ENCODE data around the gene HK1. TPM values are rescaled to one million over a fixed set of nuclear protein-coding genes. Genes with fewer than 3 reads are reported as not detected.

The HK1 gene
- total and polyA plus RNA-seq, 2 donors (not counting 1 experiment from before 2014, with no cell fraction given): 24.7 to 40.8 TPM

- WGBS (ENCODE audit: insufficient coverage): 98% methylated on average over 9 of the region's 9 CpGs
- Histone ChIP-seq H3K9ac (ENCODE audit: low read length) (no peak overlapping the region), H3K27ac (ENCODE audit: low read length in 2 of 2) (no peak overlapping the region), H3K4me2 (replicated peaks; ENCODE audit: low read depth, low read length, poor library complexity, severe bottlenecking) (no peak overlapping the region), H3K36me3 (replicated peaks in 1 of 2; ENCODE audit: control extremely low read depth in 1 of 2, control insufficient read depth in 1 of 2, extremely low read depth in 1 of 2, insufficient read depth in 2 of 2, low read length in 1 of 2) (peaks cover 0 to 9% of the 10 kb centered on the region in 2 experiments), H3K4me1 (ENCODE audit: control insufficient read depth in 2 of 2, insufficient read depth in 2 of 2, low read length in 2 of 2) (peaks cover 39 to 51% of the 10 kb centered on the region in 2 donors), H3K79me2 (ENCODE audit: control insufficient read depth, insufficient read depth, low read length) (peaks cover 82% of the 10 kb centered on the region), H3K27me3 (replicated peaks in 1 of 4; ENCODE audit: control extremely low read depth in 1 of 4, control insufficient read depth in 3 of 4, insufficient read depth in 4 of 4, low read length in 3 of 4) (no peaks in the 10 kb centered on the region), H2AFZ (ENCODE audit: insufficient read depth, low read depth, low read length, poor library complexity, severe bottlenecking) (no peak overlapping the region), H4K20me1 (ENCODE audit: control insufficient read depth, insufficient read depth, low read length, poor library complexity, severe bottlenecking) (peaks cover 16% of the 10 kb centered on the region), H3K9me3 (ENCODE audit: control extremely low read depth in 1 of 3, control insufficient read depth in 2 of 3, insufficient read depth in 1 of 3, low read length in 2 of 3) (no peaks in the 10 kb centered on the region), H3K4me3 (ENCODE audit: control extremely low read depth in 1 of 5, extremely low read depth in 1 of 5, insufficient read depth in 1 of 5, low read depth in 2 of 5, low read length in 4 of 5) (no peak overlapping the region)
- Mint-ChIP-seq H3K4me3 (no peak overlapping the region), H3K27me3 (no peaks in the 10 kb centered on the region), H3K4me1 (peaks cover 58% of the 10 kb centered on the region), H3K9me3 (ENCODE audit: insufficient read depth) (no peaks in the 10 kb centered on the region), H3K27ac (no peak overlapping the region)
- intact Hi-C loops (cut with micrococcal nuclease): no loop called here
- POLR2A ChIA-PET: no interaction called here
- CTCF ChIA-PET: no interaction called here
- TF ChIP-seq EZH2 (IDR thresholded peaks at IDR 0.05; ENCODE audit: borderline replicate concordance, insufficient read depth, low read depth, low read length, poor library complexity, severe bottlenecking): no peak
- no peak for TF ChIP-seq CTCF (IDR thresholded peaks at IDR 0.05)
- DNase-seq (no peak), ATAC-seq (ENCODE audit: low read depth) (no peak)
Measured at GRCh38 chr10:69340695-69341094, 62.4 kb downstream of the HK1 start.

GRCh38 chr10:69343905-69344304 is 65.6 kb downstream of the HK1 start:
- H3K27me3 ChIP-seq (replicated peaks in 1 of 4; ENCODE audit: control extremely low read depth in 1 of 4, control insufficient read depth in 3 of 4, insufficient read depth in 4 of 4, low read length in 3 of 4): no peaks in the 10 kb centered on the region
- H3K27ac ChIP-seq (ENCODE audit: low read length in 2 of 2): peak overlapping the region; percentile 63 to 86
- peaks cover 0 to 9% of the 10 kb centered on the region in 2 experiments for H3K36me3 ChIP-seq (replicated peaks in 1 of 2; ENCODE audit: control extremely low read depth in 1 of 2, control insufficient read depth in 1 of 2, extremely low read depth in 1 of 2, insufficient read depth in 2 of 2, low read length in 1 of 2)
- H3K4me2 ChIP-seq (replicated peaks; ENCODE audit: low read depth, low read length, poor library complexity, severe bottlenecking): peak overlapping the region; percentile 60
- peaks cover 76% of the 10 kb centered on the region for H3K79me2 ChIP-seq (ENCODE audit: control insufficient read depth, insufficient read depth, low read length)
- Mint-ChIP-seq H3K9me3 (ENCODE audit: insufficient read depth) (no peaks in the 10 kb centered on the region), H3K4me1 (peaks cover 66% of the 10 kb centered on the region), H3K27me3 (no peaks in the 10 kb centered on the region), H3K4me3 (peak overlapping the region; percentile 62), H3K27ac (peak overlapping the region; percentile 82)
- no peak for ATAC-seq (ENCODE audit: low read depth)
- ChIA-PET CTCF (interaction anchor here (1.6 kb wide), 1 partner anchor 26 kb away, joined by 3 read pairs; no protein-coding TSS in a partner anchor), POLR2A (no interaction called here)
- TF ChIP-seq CTCF (IDR thresholded peaks at IDR 0.05): no peak
- no peak for TF ChIP-seq EZH2 (IDR thresholded peaks at IDR 0.05; ENCODE audit: borderline replicate concordance, insufficient read depth, low read depth, low read length, poor library complexity, severe bottlenecking)
- intact Hi-C loops (cut with micrococcal nuclease): no loop called here
- no peak overlapping the region for H2AFZ ChIP-seq (ENCODE audit: insufficient read depth, low read depth, low read length, poor library complexity, severe bottlenecking)
- H3K9me3 ChIP-seq (ENCODE audit: control extremely low read depth in 1 of 3, control insufficient read depth in 2 of 3, insufficient read depth in 1 of 3, low read length in 2 of 3): no peaks in the 10 kb centered on the region
- H3K4me1 ChIP-seq (ENCODE audit: control insufficient read depth in 2 of 2, insufficient read depth in 2 of 2, low read length in 2 of 2): peaks cover 61 to 68% of the 10 kb centered on the region in 2 donors
- H3K9ac ChIP-seq (ENCODE audit: low read length): no peak overlapping the region
- DNase-seq: no peak
- peaks cover 5% of the 10 kb centered on the region for H4K20me1 ChIP-seq (ENCODE audit: control insufficient read depth, insufficient read depth, low read length, poor library complexity, severe bottlenecking)
- 93% methylated on average over 4 of the region's 4 CpGs for WGBS (ENCODE audit: insufficient coverage)
- no peak overlapping the region for H3K4me3 ChIP-seq (ENCODE audit: control extremely low read depth in 1 of 5, extremely low read depth in 1 of 5, insufficient read depth in 1 of 5, low read depth in 2 of 5, low read length in 4 of 5)
